Gastrocnemius medialis (tissue), 4 donors: ENCODE measurements around the gene TCFL5. TPM values are rescaled to one million over a fixed set of nuclear protein-coding genes. Genes with fewer than 3 reads are reported as not detected.

Experiments
- ATAC-seq, 2 donors: fragments of 150-250 bp; one replicate each; pipeline ENCODE4 v1.9.1; 2016
- DNase-seq, 2 donors: peaks; one replicate each; pipeline ENCODE4 v3.0.0-alpha.2; 2019
- H3K27ac ChIP-seq, 4 donors: fragments of 200-600 bp; sonication (generic); 1 replicate in 1 of 4; 2 replicates in 3 of 4; pipeline ENCODE4 v1.5.1; 2016 to 2018; ENCODE audit warnings: mild to moderate bottlenecking in 2 of 4, moderate library complexity in 1 of 4
- H3K27me3 ChIP-seq, 3 donors: fragments of 200-600 bp; sonication (generic) in 2 of 3; 1 replicate in 1 of 3; 2 replicates in 2 of 3; pipeline versions ENCODE4 v1.5.1 to v1.6.0; 2016 to 2019; ENCODE audit warnings: mild to moderate bottlenecking in 1 of 3, moderate library complexity in 1 of 3
- H3K36me3 ChIP-seq, 2 donors: fragments of 200-600 bp; sonication (generic) in 1 of 2; one replicate each; pipeline ENCODE4 v1.5.1; 2017 to 2018
- H3K4me1 ChIP-seq, 2 donors: fragments of 200-600 bp; sonication (generic) in 1 of 2; one replicate each; pipeline ENCODE4 v1.5.1; 2016 to 2017; ENCODE audit warnings: mild to moderate bottlenecking in 2 of 2
- H3K4me3 ChIP-seq, 4 donors: fragments of 200-600 bp; sonication (generic) in 3 of 4; 1 replicate in 1 of 4; 2 replicates in 3 of 4; pipeline ENCODE4 v1.5.1; 2016 to 2019; ENCODE audit warnings: mild to moderate bottlenecking in 2 of 4
- H3K9me3 ChIP-seq, 3 donors: fragments of 200-600 bp; sonication (generic) in 2 of 3; 1 replicate in 1 of 3; 2 replicates in 2 of 3; pipeline ENCODE4 v1.5.1; 2016 to 2019
- POLR2A ChIP-seq, 2 donors: fragments of 450-650 bp; IDR thresholded peaks; one replicate each; pipeline ENCODE4 v1.6.1; 2017; ENCODE audit warnings: antibody characterized with exemption in 2 of 2, mild to moderate bottlenecking in 2 of 2, moderate library complexity in 2 of 2
- in situ Hi-C, 4 donors: fragments of 200-750 bp; cut with MboI; loops; one replicate each; pipeline versions ENCODE4 v1.15.0 to v1.8.0; 2017; ENCODE audit warnings: low sequenced_read_pairs in 4 of 4
- intact Hi-C: fragments of 100-400 bp; cut with DNase I; formaldehyde crosslinking; loops from one replicate; pipeline ENCODE4 v1.15.1; 2023; ENCODE audit warnings: low total_unique reads
- total RNA-seq, 4 donors: library from RNA; depleted of rRNA; stranded (reverse); fragments of >200 nt; gene quantifications; one replicate each; pipeline versions ENCODE4 v1.1.0 to v1.2.3, GENCODE V29; 2016
- TF ChIP-seq, protein P1 (sequence below), 5 experiments: fragments of 450-650 bp in 3 of 5; fragments of 200-600 bp in 2 of 5; sonication (generic) in 2 of 5; IDR thresholded peaks in 4 of 5; conservative IDR thresholded peaks in 1 of 5; 1 replicate in 4 of 5; 2 replicates in 1 of 5; pipeline ENCODE4 v1.5.1; 2016 to 2019; ENCODE audit warnings: antibody characterized with exemption in 5 of 5, mild to moderate bottlenecking in 3 of 5, moderate library complexity in 3 of 5

The TCFL5 gene
- total RNA-seq, 4 donors from 2014 or later: 5.3 to 7.3 (median 6.3) TPM

DNA sequence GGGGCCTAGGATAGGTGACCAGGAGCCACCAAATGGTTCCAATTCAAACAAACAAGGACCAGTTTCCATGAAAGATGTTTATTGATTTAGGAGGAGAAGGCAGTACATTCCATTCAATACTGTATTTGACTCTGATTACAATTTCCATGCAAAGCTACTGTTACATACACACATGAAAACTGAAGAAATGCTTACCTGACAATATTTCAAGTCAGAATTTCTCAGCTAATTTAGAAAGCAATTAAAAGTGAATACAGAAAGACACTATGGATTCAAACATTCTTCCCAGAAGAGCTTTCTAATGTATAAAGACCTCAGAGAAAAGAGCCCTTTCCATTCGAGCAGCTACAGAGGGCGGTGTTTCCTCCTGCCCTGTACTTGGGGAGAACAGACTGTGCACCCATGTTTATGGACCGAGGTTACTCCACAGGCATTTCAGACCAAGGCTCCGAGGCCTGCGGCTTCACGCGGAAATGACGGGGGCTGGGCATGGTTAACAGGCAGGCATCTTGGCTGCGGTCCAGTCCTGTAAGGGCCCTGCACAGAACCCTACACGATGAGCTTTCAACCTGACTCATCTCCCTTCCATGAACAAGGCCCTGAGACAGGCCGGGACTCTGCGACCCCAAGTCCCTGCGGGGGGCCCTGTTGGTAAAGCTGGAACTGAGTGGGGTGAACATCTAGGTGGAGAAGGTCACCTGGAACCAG is 25.7 kb upstream of the TCFL5 start:
- no peaks in the 10 kb centered on the region for H3K4me1 ChIP-seq
- no peak for ATAC-seq
- peaks cover 2 to 58% of the 10 kb centered on the region in 2 donors for H3K36me3 ChIP-seq
- TF ChIP-seq, protein P1, sequence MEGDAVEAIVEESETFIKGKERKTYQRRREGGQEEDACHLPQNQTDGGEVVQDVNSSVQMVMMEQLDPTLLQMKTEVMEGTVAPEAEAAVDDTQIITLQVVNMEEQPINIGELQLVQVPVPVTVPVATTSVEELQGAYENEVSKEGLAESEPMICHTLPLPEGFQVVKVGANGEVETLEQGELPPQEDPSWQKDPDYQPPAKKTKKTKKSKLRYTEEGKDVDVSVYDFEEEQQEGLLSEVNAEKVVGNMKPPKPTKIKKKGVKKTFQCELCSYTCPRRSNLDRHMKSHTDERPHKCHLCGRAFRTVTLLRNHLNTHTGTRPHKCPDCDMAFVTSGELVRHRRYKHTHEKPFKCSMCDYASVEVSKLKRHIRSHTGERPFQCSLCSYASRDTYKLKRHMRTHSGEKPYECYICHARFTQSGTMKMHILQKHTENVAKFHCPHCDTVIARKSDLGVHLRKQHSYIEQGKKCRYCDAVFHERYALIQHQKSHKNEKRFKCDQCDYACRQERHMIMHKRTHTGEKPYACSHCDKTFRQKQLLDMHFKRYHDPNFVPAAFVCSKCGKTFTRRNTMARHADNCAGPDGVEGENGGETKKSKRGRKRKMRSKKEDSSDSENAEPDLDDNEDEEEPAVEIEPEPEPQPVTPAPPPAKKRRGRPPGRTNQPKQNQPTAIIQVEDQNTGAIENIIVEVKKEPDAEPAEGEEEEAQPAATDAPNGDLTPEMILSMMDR (IDR thresholded peaks at IDR 0.05 in 4 of 5, conservative IDR thresholded peaks at IDR 0.05 in 1 of 5): no peak
- TF ChIP-seq POLR2A (IDR thresholded peaks at IDR 0.05): no peak
- H3K4me3 ChIP-seq: no peak overlapping the region
- in situ Hi-C loops (loop anchor here in 1 of 4 donors (25.0 kb wide), 1 partner anchor 125 kb away; the partner anchor contains the start of gene BHLHE23), intact Hi-C loops (no loop called here)
- no peak for DNase-seq
- H3K9me3 ChIP-seq: no peaks in the 10 kb centered on the region
- no peaks in the 10 kb centered on the region for H3K27me3 ChIP-seq
- no peak overlapping the region for H3K27ac ChIP-seq

DNA sequence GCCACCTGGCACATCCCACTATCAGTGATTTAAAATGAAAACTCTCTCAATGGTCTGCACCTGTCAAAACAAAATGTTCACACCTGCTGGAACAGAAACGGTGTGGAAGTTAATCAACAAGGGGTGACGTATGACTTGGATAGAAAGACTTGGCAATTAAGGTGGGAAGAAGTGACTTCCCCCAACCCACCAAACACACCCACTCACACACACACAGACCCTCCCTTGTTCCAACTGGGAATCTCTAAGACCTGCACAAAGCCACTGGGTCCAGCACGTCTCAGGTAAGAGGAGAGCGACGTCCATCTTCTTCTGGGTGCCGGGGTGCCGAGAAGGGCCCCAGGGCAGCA is 25.1 kb upstream of the TCFL5 start:
- intact Hi-C loops: no loop called here
- no peaks in the 10 kb centered on the region for H3K27me3 ChIP-seq
- in situ Hi-C loops: loop anchor here in 1 of 4 donors (25.0 kb wide), 1 partner anchor 126 kb away; the partner anchor contains the start of gene BHLHE23
- H3K27ac ChIP-seq: no peak overlapping the region
- no peaks in the 10 kb centered on the region for H3K9me3 ChIP-seq
- H3K36me3 ChIP-seq: peaks cover 0 to 56% of the 10 kb centered on the region in 2 donors
- no peak for DNase-seq
- no peak for TF ChIP-seq POLR2A (IDR thresholded peaks at IDR 0.05)
- TF ChIP-seq, protein P1 (IDR thresholded peaks at IDR 0.05 in 4 of 5, conservative IDR thresholded peaks at IDR 0.05 in 1 of 5): no peak
- H3K4me1 ChIP-seq: no peaks in the 10 kb centered on the region
- no peak for ATAC-seq
- H3K4me3 ChIP-seq: no peak overlapping the region

DNA sequence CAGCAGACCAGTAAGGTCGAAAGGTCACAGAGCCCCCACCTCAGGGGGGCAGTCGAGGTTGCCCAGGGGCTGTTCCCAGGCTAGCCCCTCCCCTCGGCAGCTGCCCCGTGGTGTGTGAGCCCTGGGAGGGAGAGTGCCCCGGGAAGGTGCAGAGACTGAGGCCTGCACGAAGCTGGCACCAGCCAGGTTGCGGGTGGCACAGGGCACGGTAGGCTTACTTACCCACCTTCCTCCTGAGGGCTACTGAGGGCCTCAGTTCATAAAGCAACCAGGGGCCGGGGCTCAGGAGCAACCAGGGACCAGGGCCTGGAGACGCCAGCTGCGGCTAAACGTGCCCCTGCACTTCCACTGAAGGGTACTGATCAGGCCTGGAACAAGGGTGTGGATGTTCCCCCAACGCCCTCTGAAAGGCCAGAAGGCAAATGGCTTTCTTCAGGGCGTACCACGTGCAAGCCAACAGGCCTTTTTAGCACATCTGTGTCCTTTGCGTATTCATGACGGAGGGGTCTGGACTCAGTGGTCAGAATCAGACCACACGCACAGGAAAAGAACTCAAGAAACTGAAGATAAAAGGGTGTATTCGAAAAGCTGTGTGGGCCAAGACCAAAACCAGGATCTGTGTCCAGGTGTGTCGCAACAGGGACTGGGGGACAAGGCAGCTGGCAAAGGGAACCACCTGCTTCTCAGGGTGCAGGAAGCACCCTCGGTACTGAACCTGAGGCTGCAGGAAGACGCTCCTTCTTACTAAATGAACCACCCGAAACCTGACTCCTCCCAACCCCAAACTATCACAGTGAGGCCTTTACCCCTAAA is 24.5 kb upstream of the TCFL5 start:
- DNase-seq: no peak
- in situ Hi-C loops (loop anchor here in 1 of 4 donors (25.0 kb wide), 1 partner anchor 126 kb away; the partner anchor contains the start of gene BHLHE23), intact Hi-C loops (no loop called here)
- Histone ChIP-seq H3K27me3 (no peaks in the 10 kb centered on the region), H3K9me3 (no peaks in the 10 kb centered on the region), H3K4me3 (no peak overlapping the region), H3K27ac (no peak overlapping the region), H3K36me3 (peaks cover 0 to 56% of the 10 kb centered on the region in 2 donors), H3K4me1 (no peaks in the 10 kb centered on the region)
- TF ChIP-seq POLR2A (IDR thresholded peaks at IDR 0.05): no peak
- TF ChIP-seq, protein P1 (IDR thresholded peaks at IDR 0.05 in 4 of 5, conservative IDR thresholded peaks at IDR 0.05 in 1 of 5): no peak
- no peak for ATAC-seq

DNA sequence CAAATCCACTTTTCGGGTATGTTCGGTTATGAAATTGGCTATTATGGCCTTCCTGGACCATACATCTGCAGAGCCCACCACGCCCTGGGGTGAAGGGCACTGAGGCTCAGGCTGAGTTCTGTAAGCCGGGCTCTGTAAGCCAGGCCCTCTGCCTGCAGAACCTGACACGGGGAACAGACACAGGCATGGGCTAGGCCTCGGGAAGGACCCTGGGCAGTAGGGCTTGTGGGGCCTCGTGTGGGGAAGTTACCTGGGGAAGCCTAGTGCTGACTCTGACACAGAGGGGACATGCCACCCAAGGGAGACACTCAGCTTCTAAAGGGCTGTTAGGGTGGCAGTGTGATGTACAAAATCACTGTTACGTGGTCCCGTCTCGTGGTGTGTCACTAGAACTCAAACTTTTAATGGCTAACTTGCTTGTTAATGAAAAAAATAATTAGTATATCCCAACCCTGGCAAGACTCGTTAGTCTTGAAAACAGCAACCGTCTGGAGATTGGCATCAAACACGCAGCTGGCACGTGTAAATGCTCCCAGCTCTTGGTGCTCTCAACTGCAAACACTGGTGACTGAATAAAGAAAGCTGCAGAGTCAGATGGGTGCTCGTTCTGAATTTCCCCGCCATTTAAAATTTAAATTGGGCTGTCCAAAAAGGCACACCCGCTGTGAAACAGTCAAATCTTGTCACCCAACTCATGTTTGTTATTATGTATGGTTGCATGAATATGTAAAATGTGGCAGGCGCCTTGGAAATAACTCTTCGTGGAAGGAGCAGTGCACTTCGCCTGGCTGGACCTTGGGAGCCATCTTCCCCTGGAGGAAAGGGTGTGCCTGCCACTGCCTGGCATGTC is 23.6 kb upstream of the TCFL5 start:
- intact Hi-C loops (no loop called here), in situ Hi-C loops (loop anchor here in 1 of 4 donors (25.0 kb wide), 1 partner anchor 127 kb away; the partner anchor contains the start of gene BHLHE23)
- no peak for TF ChIP-seq POLR2A (IDR thresholded peaks at IDR 0.05)
- TF ChIP-seq, protein P1 (IDR thresholded peaks at IDR 0.05 in 4 of 5, conservative IDR thresholded peaks at IDR 0.05 in 1 of 5): no peak
- DNase-seq (no peak), ATAC-seq (no peak)
- Histone ChIP-seq H3K4me3 (no peak overlapping the region), H3K27ac (no peak overlapping the region), H3K27me3 (no peaks in the 10 kb centered on the region), H3K36me3 (peaks cover 0 to 51% of the 10 kb centered on the region in 2 donors), H3K4me1 (no peaks in the 10 kb centered on the region), H3K9me3 (no peaks in the 10 kb centered on the region)
